HG03045 (cell line): Measurements from ENCODE around the gene PDXK.
"Not testable (repeated sequence)": the region's sequence is repeated elsewhere in the genome, so short reads cannot be mapped to it uniquely, and the experiment has no call there.

Experiments
- ATAC-seq: cut with Tn5 transposase; IDR thresholded peaks from one replicate; pipeline ENCODE4 v1.9.1; 2021; ENCODE audit warnings: mild to moderate bottlenecking, moderate library complexity; ENCODE audit not compliant: unreplicated experiment

Gene PDXK

GRCh38 chr21:43697758-43698643 is 20.9 kb upstream of the PDXK start:
- ATAC-seq, result no peak

GRCh38 chr21:43699492-43699777 is 19.5 kb upstream of the PDXK start:
- ATAC-seq, result not testable (repeated sequence)

GRCh38 chr21:43699933-43700599 is 18.9 kb upstream of the PDXK start:
- no peak for ATAC-seq

- ATAC-seq, result no peak
Measured at GRCh38 chr21:43701936-43702784, 16.8 kb upstream of the PDXK start.

GRCh38 chr21:43702785-43703034 is 16.2 kb upstream of the PDXK start:
- ATAC-seq, result no peak

- ATAC-seq, result no peak
Measured at GRCh38 chr21:43703035-43703880, 15.7 kb upstream of the PDXK start.

- ATAC-seq, result no peak
Measured at GRCh38 chr21:43707462-43707861, 11.5 kb upstream of the PDXK start.

GRCh38 chr21:43708745-43709381 is 10.1 kb upstream of the PDXK start:
- ATAC-seq, result no peak

GRCh38 chr21:43712268-43712942 is 6.5 kb upstream of the PDXK start:
- no peak for ATAC-seq

- not testable (repeated sequence) for ATAC-seq
Measured at GRCh38 chr21:43713123-43713522, 5.8 kb upstream of the PDXK start.

- ATAC-seq, result no peak
Measured at GRCh38 chr21:43716376-43717165, 2.4 kb upstream of the PDXK start.

- ATAC-seq, result no peak
Measured at GRCh38 chr21:43717166-43717853, 1.6 kb upstream of the PDXK start.

GRCh38 chr21:43717967-43718871 is 710 bp upstream of the PDXK start:
- ATAC-seq, result no peak

GRCh38 chr21:43719748-43720538 is 1.0 kb downstream of the PDXK start:
- no peak for ATAC-seq

GRCh38 chr21:43720539-43721166 is 1.7 kb downstream of the PDXK start:
- ATAC-seq, result no peak

GRCh38 chr21:43721206-43721605 is 2.3 kb downstream of the PDXK start:
- no peak for ATAC-seq
